GM12878 (cell line): Measurements from ENCODE around the gene PANX2. TPM values are rescaled to one million over a fixed set of nuclear protein-coding genes. Genes with fewer than 3 reads are reported as not detected.
A peak's percentile ranks its signal among the peaks of the same experiment; 100 is the strongest.

Source experiments
- ESRRA ChIP-seq: IDR thresholded peaks from 2 replicates; pipeline ENCODE4 v1.6.1; 2012; ENCODE audit warnings: mild to moderate bottlenecking, low read length, improper control_type of control experiment
- HDGF ChIP-seq: fragments of 450-650 bp; IDR thresholded peaks from 2 replicates; pipeline ENCODE4 v1.6.1; 2016; ENCODE audit warnings: antibody characterized with exemption
- SUPT20H ChIP-seq: IDR thresholded peaks from 2 replicates; pipeline ENCODE4 v1.6.1; 2011; ENCODE audit warnings: low read depth, mild to moderate bottlenecking, low read length, moderate library complexity, borderline replicate concordance; ENCODE audit not compliant: control insufficient read depth
- TBL1XR1 ChIP-seq: IDR thresholded peaks from 2 replicates; pipeline ENCODE4 v1.6.1; 2012; ENCODE audit warnings: low read depth, low read length, improper control_type of control experiment
- polyA plus RNA-seq, 11 experiments: library from polyadenylated mRNA; depleted of rRNA in 4 of 11; unstranded in 6 of 11; stranded (reverse) in 5 of 11; fragments of >200 nt; fragmentation: Nextera tagmentation in 4 of 11; fragmentation: Illumina TruSeq in 1 of 11; extraction: Ambion mirVana in 4 of 11; extraction: Trizol in 1 of 11; gene quantifications; 1 replicate in 1 of 11; 2 replicates in 10 of 11; pipeline versions ENCODE4 v1.2.1 to v1.2.3, GENCODE V29; 2011 to 2016; ENCODE audit warnings: inconsistent platforms in 2 of 11, missing spikeins in 2 of 11, low read depth in 1 of 11
- total RNA-seq, 4 experiments: library from RNA; depleted of rRNA in 3 of 4; stranded (reverse); fragments of >200 nt in 3 of 4; fragmentation: Illumina TruSeq in 1 of 4; extraction: Trizol in 1 of 4; gene quantifications; 2 replicates each; pipeline versions ENCODE4 v1.2.1 to v1.2.3, GENCODE V29; 2013 to 2021
- TF ChIP-seq, protein P1 (sequence below): fragments of 450-650 bp; IDR thresholded peaks from 2 replicates; pipeline ENCODE4 v1.6.1; 2017; ENCODE audit warnings: low read depth, mild to moderate bottlenecking, moderate library complexity
- TF ChIP-seq, protein P2 (sequence below): IDR thresholded peaks from 2 replicates; pipeline ENCODE4 v1.6.1; 2011; ENCODE audit warnings: low read depth, low read length, improper control_type of control experiment, borderline replicate concordance
- TF ChIP-seq, protein P3 (sequence below): fragments of 450-650 bp; IDR thresholded peaks from 2 replicates; pipeline ENCODE4 v1.6.1; 2017; ENCODE audit warnings: mild to moderate bottlenecking, moderate library complexity
- TF ChIP-seq, protein P4 (sequence below): fragments of 150-350 bp; IDR thresholded peaks from 2 replicates; pipeline ENCODE4 v1.6.1; 2016; ENCODE audit warnings: low read depth, low read length
- TF ChIP-seq, protein P5 (sequence below): fragments of 450-650 bp; formaldehyde crosslinking; IDR thresholded peaks from 2 replicates; pipeline ENCODE4 v1.4.0; 2022; ENCODE audit warnings: mild to moderate bottlenecking, moderate library complexity
- TF ChIP-seq, protein P6 (sequence below): IDR thresholded peaks from 2 replicates; pipeline ENCODE4 v1.6.1; 2012; ENCODE audit warnings: mild to moderate bottlenecking, low read depth, low read length

Gene PANX2
- total and polyA plus RNA-seq, 10 of the 15 experiments (the other 5 are each of a cell fraction or from before 2014, with no cell fraction given): 0.04 to 0.44 (median 0.17) TPM; not detected in 5

DNA sequence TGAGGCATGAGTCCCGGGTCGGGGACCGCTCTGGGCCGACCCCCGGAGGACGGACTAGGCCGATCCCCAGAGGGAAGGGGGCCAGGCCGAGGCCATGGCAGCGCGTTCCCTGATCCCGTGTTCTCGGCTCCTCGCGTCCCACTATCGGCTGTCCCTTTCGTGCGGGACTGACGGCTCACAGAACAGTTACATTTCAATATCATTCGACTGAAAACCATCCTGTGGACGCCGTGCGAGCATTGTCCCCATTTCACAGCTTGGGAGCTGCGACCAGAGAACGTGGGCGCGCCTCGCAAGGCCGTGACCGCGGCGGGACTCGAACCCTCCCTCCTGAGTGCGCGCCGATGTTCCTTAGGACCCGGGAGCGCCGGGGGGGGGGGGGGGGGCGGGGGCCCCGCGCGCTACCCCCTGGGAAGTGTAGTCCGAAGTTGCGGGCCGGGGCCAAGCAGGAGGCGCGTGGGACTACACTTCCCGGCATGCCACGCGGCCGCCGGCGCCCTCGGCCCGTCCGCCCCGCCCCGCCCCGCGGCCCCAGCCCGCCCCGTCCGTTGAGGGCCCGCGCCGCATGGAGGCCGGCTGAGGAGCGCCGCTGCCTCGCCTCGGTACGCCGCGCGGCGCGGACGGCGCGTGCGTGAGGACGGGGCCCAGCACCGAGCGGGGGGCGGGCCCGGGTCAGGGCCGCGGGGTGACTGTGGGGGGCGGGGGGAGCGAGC is 15.0 kb downstream of the PANX2 start, which contains the start of gene TRABD (continued):
- TF ChIP-seq, protein P1, sequence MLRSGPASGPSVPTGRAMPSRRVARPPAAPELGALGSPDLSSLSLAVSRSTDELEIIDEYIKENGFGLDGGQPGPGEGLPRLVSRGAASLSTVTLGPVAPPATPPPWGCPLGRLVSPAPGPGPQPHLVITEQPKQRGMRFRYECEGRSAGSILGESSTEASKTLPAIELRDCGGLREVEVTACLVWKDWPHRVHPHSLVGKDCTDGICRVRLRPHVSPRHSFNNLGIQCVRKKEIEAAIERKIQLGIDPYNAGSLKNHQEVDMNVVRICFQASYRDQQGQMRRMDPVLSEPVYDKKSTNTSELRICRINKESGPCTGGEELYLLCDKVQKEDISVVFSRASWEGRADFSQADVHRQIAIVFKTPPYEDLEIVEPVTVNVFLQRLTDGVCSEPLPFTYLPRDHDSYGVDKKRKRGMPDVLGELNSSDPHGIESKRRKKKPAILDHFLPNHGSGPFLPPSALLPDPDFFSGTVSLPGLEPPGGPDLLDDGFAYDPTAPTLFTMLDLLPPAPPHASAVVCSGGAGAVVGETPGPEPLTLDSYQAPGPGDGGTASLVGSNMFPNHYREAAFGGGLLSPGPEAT: peak; percentile 66
- TF ChIP-seq ESRRA (no peak), SUPT20H (no peak), TBL1XR1 (0 out of 2 replicates have a peak, but pooled peaks have one; percentile 39), HDGF (no peak)
- TF ChIP-seq, protein P2, sequence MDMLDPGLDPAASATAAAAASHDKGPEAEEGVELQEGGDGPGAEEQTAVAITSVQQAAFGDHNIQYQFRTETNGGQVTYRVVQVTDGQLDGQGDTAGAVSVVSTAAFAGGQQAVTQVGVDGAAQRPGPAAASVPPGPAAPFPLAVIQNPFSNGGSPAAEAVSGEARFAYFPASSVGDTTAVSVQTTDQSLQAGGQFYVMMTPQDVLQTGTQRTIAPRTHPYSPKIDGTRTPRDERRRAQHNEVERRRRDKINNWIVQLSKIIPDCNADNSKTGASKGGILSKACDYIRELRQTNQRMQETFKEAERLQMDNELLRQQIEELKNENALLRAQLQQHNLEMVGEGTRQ: no peak
- TF ChIP-seq, protein P3, sequence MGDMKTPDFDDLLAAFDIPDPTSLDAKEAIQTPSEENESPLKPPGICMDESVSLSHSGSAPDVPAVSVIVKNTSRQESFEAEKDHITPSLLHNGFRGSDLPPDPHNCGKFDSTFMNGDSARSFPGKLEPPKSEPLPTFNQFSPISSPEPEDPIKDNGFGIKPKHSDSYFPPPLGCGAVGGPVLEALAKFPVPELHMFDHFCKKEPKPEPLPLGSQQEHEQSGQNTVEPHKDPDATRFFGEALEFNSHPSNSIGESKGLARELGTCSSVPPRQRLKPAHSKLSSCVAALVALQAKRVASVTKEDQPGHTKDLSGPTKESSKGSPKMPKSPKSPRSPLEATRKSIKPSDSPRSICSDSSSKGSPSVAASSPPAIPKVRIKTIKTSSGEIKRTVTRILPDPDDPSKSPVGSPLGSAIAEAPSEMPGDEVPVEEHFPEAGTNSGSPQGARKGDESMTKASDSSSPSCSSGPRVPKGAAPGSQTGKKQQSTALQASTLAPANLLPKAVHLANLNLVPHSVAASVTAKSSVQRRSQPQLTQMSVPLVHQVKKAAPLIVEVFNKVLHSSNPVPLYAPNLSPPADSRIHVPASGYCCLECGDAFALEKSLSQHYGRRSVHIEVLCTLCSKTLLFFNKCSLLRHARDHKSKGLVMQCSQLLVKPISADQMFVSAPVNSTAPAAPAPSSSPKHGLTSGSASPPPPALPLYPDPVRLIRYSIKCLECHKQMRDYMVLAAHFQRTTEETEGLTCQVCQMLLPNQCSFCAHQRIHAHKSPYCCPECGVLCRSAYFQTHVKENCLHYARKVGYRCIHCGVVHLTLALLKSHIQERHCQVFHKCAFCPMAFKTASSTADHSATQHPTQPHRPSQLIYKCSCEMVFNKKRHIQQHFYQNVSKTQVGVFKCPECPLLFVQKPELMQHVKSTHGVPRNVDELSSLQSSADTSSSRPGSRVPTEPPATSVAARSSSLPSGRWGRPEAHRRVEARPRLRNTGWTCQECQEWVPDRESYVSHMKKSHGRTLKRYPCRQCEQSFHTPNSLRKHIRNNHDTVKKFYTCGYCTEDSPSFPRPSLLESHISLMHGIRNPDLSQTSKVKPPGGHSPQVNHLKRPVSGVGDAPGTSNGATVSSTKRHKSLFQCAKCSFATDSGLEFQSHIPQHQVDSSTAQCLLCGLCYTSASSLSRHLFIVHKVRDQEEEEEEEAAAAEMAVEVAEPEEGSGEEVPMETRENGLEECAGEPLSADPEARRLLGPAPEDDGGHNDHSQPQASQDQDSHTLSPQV: no peak
- TF ChIP-seq, protein P4, sequence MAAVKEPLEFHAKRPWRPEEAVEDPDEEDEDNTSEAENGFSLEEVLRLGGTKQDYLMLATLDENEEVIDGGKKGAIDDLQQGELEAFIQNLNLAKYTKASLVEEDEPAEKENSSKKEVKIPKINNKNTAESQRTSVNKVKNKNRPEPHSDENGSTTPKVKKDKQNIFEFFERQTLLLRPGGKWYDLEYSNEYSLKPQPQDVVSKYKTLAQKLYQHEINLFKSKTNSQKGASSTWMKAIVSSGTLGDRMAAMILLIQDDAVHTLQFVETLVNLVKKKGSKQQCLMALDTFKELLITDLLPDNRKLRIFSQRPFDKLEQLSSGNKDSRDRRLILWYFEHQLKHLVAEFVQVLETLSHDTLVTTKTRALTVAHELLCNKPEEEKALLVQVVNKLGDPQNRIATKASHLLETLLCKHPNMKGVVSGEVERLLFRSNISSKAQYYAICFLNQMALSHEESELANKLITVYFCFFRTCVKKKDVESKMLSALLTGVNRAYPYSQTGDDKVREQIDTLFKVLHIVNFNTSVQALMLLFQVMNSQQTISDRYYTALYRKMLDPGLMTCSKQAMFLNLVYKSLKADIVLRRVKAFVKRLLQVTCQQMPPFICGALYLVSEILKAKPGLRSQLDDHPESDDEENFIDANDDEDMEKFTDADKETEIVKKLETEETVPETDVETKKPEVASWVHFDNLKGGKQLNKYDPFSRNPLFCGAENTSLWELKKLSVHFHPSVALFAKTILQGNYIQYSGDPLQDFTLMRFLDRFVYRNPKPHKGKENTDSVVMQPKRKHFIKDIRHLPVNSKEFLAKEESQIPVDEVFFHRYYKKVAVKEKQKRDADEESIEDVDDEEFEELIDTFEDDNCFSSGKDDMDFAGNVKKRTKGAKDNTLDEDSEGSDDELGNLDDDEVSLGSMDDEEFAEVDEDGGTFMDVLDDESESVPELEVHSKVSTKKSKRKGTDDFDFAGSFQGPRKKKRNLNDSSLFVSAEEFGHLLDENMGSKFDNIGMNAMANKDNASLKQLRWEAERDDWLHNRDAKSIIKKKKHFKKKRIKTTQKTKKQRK: no peak
- TF ChIP-seq, protein P5, sequence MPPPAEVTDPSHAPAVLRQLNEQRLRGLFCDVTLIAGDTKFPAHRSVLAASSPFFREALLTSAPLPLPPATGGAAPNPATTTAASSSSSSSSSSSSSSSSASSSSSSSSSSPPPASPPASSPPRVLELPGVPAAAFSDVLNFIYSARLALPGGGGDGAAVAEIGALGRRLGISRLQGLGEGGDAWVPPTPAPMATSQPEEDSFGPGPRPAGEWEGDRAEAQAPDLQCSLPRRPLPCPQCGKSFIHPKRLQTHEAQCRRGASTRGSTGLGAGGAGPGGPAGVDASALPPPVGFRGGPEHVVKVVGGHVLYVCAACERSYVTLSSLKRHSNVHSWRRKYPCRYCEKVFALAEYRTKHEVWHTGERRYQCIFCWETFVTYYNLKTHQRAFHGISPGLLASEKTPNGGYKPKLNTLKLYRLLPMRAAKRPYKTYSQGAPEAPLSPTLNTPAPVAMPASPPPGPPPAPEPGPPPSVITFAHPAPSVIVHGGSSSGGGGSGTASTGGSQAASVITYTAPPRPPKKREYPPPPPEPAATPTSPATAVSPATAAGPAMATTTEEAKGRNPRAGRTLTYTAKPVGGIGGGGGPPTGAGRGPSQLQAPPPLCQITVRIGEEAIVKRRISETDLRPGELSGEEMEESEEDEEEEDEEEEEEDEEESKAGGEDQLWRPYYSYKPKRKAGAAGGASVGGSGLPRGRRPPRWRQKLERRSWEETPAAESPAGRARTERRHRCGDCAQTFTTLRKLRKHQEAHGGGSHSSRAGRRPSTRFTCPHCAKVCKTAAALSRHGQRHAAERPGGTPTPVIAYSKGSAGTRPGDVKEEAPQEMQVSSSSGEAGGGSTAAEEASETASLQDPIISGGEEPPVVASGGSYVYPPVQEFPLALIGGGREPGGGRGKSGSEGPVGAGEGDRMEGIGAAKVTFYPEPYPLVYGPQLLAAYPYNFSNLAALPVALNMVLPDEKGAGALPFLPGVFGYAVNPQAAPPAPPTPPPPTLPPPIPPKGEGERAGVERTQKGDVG (CRISPR knock-in tag): no peak
- TF ChIP-seq, protein P6, sequence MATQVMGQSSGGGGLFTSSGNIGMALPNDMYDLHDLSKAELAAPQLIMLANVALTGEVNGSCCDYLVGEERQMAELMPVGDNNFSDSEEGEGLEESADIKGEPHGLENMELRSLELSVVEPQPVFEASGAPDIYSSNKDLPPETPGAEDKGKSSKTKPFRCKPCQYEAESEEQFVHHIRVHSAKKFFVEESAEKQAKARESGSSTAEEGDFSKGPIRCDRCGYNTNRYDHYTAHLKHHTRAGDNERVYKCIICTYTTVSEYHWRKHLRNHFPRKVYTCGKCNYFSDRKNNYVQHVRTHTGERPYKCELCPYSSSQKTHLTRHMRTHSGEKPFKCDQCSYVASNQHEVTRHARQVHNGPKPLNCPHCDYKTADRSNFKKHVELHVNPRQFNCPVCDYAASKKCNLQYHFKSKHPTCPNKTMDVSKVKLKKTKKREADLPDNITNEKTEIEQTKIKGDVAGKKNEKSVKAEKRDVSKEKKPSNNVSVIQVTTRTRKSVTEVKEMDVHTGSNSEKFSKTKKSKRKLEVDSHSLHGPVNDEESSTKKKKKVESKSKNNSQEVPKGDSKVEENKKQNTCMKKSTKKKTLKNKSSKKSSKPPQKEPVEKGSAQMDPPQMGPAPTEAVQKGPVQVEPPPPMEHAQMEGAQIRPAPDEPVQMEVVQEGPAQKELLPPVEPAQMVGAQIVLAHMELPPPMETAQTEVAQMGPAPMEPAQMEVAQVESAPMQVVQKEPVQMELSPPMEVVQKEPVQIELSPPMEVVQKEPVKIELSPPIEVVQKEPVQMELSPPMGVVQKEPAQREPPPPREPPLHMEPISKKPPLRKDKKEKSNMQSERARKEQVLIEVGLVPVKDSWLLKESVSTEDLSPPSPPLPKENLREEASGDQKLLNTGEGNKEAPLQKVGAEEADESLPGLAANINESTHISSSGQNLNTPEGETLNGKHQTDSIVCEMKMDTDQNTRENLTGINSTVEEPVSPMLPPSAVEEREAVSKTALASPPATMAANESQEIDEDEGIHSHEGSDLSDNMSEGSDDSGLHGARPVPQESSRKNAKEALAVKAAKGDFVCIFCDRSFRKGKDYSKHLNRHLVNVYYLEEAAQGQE: no peak
